SK-N-SH treated with all-trans-retinoic acid at 6 μM for 48 hours (cell line): ENCODE measurements around the gene PRXL2B.

Experiments
- ATAC-seq: fragments of 200-7000 bp; cut with Tn5 transposase; 3 replicates; pipeline ENCODE4 v1.9.1; 2020; ENCODE audit warnings: mild to moderate bottlenecking, moderate library complexity
- ARNTL ChIP-seq: fragments of 450-650 bp; formaldehyde crosslinking; IDR thresholded peaks from 2 replicates; pipeline ENCODE4 v1.5.0; 2020; ENCODE audit warnings: low read depth, mild to moderate bottlenecking, moderate library complexity, borderline replicate concordance
- BACH2 ChIP-seq: fragments of 250-450 bp; sonication (Bioruptor Pico); IDR thresholded peaks from 2 replicates; pipeline ENCODE4 v1.9.0; 2021; ENCODE audit warnings: mild to moderate bottlenecking, borderline replicate concordance
- CSDC2 ChIP-seq: fragments of 250-450 bp; sonication (Bioruptor Pico); IDR thresholded peaks from 2 replicates; pipeline ENCODE4 v1.5.0; 2020; ENCODE audit warnings: mild to moderate bottlenecking, moderate library complexity
- ESRRG ChIP-seq: fragments of 250-450 bp; sonication (Bioruptor Pico); IDR thresholded peaks from 2 replicates; pipeline ENCODE4 v1.6.1; 2021; ENCODE audit warnings: mild to moderate bottlenecking
- GLIS3 ChIP-seq: fragments of 250-450 bp; sonication (Bioruptor Pico); IDR thresholded peaks from 2 replicates; pipeline ENCODE4 v1.5.0; 2020; ENCODE audit warnings: mild to moderate bottlenecking, moderate library complexity
- ISL1 ChIP-seq: fragments of 250-450 bp; sonication (Bioruptor Pico); IDR thresholded peaks from 2 replicates; pipeline ENCODE4 v2.1.2; 2022; ENCODE audit warnings: mild to moderate bottlenecking, moderate library complexity
- OSR1 ChIP-seq: fragments of 250-450 bp; sonication (Bioruptor Pico); IDR thresholded peaks from 2 replicates; pipeline ENCODE4 v1.8.0; 2022; ENCODE audit warnings: moderate library complexity, mild to moderate bottlenecking, inconsistent platforms
- PPARA ChIP-seq: fragments of 250-450 bp; sonication (Bioruptor Pico); IDR thresholded peaks from 2 replicates; pipeline ENCODE4 v1.5.0; 2020; ENCODE audit warnings: mild to moderate bottlenecking, borderline replicate concordance
- RARB ChIP-seq: fragments of 250-450 bp; sonication (Bioruptor Pico); IDR thresholded peaks from 2 replicates; pipeline ENCODE4 v1.8.0; 2021; ENCODE audit warnings: mild to moderate bottlenecking, moderate library complexity
- SNAI2 ChIP-seq: fragments of 250-450 bp; sonication (Bioruptor Pico); IDR thresholded peaks from 2 replicates; pipeline ENCODE4 v1.5.0; 2020; ENCODE audit warnings: mild to moderate bottlenecking, moderate library complexity
- TCF4 ChIP-seq: fragments of 250-450 bp; sonication (Bioruptor Pico); IDR thresholded peaks from 2 replicates; pipeline ENCODE4 v1.8.0; 2021; ENCODE audit warnings: mild to moderate bottlenecking, moderate library complexity, borderline replicate concordance
- ZC3H10 ChIP-seq: fragments of 250-450 bp; sonication (Bioruptor Pico); IDR thresholded peaks from 2 replicates; pipeline ENCODE4 v1.5.1; 2021; ENCODE audit warnings: mild to moderate bottlenecking, moderate library complexity
- ZFP30 ChIP-seq: fragments of 450-650 bp; formaldehyde crosslinking; IDR thresholded peaks from 2 replicates; pipeline ENCODE4 v1.5.0; 2022; ENCODE audit warnings: mild to moderate bottlenecking, moderate library complexity
- ZNF565 ChIP-seq: fragments of 450-650 bp; formaldehyde crosslinking; conservative IDR thresholded peaks from 2 replicates; pipeline ENCODE4 v1.5.0; 2020; ENCODE audit warnings: low read depth, mild to moderate bottlenecking, moderate library complexity
- ZNF70 ChIP-seq: fragments of 450-650 bp; formaldehyde crosslinking; IDR thresholded peaks from 2 replicates; pipeline ENCODE4 v1.5.0; 2020; ENCODE audit warnings: mild to moderate bottlenecking, moderate library complexity
- TF ChIP-seq, protein P1 (sequence below): fragments of 250-450 bp; sonication (Bioruptor Pico); IDR thresholded peaks from 2 replicates; pipeline ENCODE4 v1.5.1; 2021; ENCODE audit warnings: mild to moderate bottlenecking, moderate library complexity
- TF ChIP-seq, protein P2 (sequence below): fragments of 250-450 bp; sonication (Bioruptor Pico); IDR thresholded peaks from 2 replicates; pipeline ENCODE4 v1.8.0; 2021; ENCODE audit warnings: low read depth, mild to moderate bottlenecking, moderate library complexity, borderline replicate concordance
- TF ChIP-seq, protein P3 (sequence below): fragments of 250-450 bp; sonication (Bioruptor Pico); IDR thresholded peaks from 2 replicates; pipeline ENCODE4 v1.5.1; 2020; ENCODE audit warnings: low read depth, mild to moderate bottlenecking, moderate library complexity
- TF ChIP-seq, protein P4 (sequence below): fragments of 250-450 bp; sonication (Bioruptor Pico); IDR thresholded peaks from 2 replicates; pipeline ENCODE4 v1.8.0; 2020; ENCODE audit warnings: mild to moderate bottlenecking, moderate library complexity, borderline replicate concordance
- TF ChIP-seq, protein P5 (sequence below): fragments of 250-450 bp; sonication (Bioruptor Pico); IDR thresholded peaks from 2 replicates; pipeline ENCODE4 v1.5.0; 2020; ENCODE audit warnings: mild to moderate bottlenecking, moderate library complexity

PRXL2B gene

DNA sequence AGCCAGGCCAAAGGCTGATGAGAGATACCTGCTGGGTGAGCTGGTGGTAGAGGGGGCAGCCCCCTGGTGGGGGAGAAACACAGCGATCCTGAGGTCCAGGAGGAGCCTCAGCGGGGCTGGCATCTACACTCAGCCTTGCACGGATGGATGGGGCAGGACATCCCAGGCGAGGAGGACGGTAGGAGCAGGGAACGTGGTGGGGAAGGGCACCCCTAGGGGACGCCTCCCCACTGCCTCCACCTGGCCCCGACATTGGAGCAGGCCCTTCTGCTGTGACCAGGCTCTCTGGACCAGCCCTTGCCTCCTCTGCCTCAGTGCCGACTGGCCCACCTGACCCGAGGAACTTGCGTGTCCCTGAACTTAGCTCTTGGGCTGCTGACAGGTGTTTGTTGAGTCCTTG, 52.6 kb downstream of the PRXL2B start (continued):
- TF ChIP-seq, protein P1, sequence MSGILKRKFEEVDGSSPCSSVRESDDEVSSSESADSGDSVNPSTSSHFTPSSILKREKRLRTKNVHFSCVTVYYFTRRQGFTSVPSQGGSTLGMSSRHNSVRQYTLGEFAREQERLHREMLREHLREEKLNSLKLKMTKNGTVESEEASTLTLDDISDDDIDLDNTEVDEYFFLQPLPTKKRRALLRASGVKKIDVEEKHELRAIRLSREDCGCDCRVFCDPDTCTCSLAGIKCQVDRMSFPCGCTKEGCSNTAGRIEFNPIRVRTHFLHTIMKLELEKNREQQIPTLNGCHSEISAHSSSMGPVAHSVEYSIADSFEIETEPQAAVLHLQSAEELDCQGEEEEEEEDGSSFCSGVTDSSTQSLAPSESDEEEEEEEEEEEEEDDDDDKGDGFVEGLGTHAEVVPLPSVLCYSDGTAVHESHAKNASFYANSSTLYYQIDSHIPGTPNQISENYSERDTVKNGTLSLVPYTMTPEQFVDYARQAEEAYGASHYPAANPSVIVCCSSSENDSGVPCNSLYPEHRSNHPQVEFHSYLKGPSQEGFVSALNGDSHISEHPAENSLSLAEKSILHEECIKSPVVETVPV: no peak
- TF ChIP-seq ARNTL (CRISPR knock-in tag): no peak
- TF ChIP-seq SNAI2 (CRISPR knock-in tag): no peak
- no peak for TF ChIP-seq ESRRG (CRISPR knock-in tag)
- no peak for TF ChIP-seq OSR1

DNA sequence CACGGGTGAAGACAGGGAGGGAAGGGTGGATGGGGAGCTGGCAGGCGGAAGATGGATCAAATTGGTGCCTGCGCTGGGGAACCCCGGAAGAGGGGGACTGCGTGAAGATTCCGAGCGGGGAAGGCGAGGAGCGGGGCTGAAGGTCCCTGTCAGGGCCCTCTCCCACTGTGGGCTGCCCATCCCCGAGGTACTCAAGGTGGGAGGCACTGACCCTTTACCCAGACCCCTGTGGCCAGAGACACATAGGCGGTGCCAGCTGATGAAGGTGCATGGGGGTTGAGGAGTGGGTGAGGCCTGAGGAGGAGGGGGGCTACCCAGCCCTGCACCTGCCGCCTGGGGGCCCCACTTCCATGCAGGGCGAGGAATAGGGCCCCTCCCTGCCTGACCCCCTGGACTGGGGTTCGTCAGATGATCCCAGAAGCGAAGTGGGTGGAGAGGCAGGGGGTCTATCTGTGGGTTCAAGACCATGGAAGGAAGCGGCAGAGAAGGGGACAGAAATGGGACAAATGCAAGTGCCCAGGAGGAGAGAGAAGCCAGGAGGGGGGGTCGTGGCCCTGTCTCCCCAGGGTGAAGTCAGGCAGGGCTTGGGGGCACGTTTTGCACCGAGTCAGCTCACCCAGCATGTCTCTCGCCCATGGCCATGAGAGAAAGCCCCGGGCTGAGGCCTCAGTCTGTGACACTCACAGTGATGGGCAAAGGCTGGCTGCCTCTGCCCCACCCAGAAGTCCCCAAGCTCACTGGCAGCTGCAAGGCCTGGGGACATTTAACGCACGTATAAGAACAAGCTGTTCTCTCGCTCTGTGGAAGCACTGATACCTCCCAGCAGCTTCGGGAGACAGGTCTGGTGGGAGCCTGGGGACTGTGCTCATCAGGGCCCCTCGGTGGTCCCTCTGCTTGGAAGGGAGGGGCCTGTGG, 53.3 kb downstream of the PRXL2B start:
- no peak for ATAC-seq

DNA sequence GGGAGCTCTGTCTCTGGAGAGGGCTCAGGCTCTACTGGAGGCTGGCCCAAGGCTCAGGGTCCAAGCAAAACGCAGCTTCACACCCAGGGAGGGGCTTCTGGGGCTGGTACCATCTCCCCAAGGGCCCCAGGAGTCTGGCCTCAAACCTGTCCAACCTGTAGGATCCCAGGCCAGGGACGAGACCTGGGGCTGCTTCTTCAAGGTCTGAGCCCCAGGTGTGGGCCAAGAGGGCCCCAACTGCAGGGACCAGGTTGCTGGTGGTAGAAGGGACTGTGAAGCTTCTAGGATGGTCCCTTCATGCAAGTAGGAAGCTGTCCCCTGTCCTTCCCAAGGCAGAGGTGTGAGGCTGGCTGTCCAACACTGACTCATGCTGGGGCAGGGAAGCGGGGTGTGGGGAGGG, 54.0 kb downstream of the PRXL2B start:
- TF ChIP-seq ZC3H10 (CRISPR knock-in tag) (no peak), ZNF565 (CRISPR knock-in tag) (no peak), BACH2 (CRISPR knock-in tag) (no peak), ESRRG (CRISPR knock-in tag) (no peak), ISL1 (CRISPR knock-in tag) (no peak), ZFP30 (CRISPR knock-in tag) (no peak), TCF4 (CRISPR knock-in tag) (no peak), CSDC2 (no peak)
- TF ChIP-seq, protein P2, sequence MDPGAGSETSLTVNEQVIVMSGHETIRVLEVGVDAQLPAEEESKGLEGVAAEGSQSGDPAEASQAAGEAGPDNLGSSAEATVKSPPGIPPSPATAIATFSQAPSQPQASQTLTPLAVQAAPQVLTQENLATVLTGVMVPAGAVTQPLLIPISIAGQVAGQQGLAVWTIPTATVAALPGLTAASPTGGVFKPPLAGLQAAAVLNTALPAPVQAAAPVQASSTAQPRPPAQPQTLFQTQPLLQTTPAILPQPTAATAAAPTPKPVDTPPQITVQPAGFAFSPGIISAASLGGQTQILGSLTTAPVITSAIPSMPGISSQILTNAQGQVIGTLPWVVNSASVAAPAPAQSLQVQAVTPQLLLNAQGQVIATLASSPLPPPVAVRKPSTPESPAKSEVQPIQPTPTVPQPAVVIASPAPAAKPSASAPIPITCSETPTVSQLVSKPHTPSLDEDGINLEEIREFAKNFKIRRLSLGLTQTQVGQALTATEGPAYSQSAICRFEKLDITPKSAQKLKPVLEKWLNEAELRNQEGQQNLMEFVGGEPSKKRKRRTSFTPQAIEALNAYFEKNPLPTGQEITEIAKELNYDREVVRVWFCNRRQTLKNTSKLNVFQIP (CRISPR knock-in tag): no peak
- TF ChIP-seq, protein P3, sequence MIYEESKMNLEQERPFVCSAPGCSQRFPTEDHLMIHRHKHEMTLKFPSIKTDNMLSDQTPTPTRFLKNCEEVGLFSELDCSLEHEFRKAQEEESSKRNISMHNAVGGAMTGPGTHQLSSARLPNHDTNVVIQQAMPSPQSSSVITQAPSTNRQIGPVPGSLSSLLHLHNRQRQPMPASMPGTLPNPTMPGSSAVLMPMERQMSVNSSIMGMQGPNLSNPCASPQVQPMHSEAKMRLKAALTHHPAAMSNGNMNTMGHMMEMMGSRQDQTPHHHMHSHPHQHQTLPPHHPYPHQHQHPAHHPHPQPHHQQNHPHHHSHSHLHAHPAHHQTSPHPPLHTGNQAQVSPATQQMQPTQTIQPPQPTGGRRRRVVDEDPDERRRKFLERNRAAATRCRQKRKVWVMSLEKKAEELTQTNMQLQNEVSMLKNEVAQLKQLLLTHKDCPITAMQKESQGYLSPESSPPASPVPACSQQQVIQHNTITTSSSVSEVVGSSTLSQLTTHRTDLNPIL (CRISPR knock-in tag): no peak
- no peak for ATAC-seq

More for the DNA sequence above, 53.3 kb downstream of the PRXL2B start:
- TF ChIP-seq PPARA (no peak), OSR1 (no peak), ESRRG (CRISPR knock-in tag) (no peak), GLIS3 (CRISPR knock-in tag) (no peak), SNAI2 (CRISPR knock-in tag) (no peak), ZFP30 (CRISPR knock-in tag) (no peak), ZC3H10 (CRISPR knock-in tag) (no peak), ZNF70 (CRISPR knock-in tag) (no peak), ARNTL (CRISPR knock-in tag) (no peak), RARB (CRISPR knock-in tag) (no peak), ZNF565 (CRISPR knock-in tag) (no peak)
- TF ChIP-seq, protein P4, sequence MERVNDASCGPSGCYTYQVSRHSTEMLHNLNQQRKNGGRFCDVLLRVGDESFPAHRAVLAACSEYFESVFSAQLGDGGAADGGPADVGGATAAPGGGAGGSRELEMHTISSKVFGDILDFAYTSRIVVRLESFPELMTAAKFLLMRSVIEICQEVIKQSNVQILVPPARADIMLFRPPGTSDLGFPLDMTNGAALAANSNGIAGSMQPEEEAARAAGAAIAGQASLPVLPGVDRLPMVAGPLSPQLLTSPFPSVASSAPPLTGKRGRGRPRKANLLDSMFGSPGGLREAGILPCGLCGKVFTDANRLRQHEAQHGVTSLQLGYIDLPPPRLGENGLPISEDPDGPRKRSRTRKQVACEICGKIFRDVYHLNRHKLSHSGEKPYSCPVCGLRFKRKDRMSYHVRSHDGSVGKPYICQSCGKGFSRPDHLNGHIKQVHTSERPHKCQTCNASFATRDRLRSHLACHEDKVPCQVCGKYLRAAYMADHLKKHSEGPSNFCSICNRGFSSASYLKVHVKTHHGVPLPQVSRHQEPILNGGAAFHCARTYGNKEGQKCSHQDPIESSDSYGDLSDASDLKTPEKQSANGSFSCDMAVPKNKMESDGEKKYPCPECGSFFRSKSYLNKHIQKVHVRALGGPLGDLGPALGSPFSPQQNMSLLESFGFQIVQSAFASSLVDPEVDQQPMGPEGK (CRISPR knock-in tag): no peak
- TF ChIP-seq, protein P5, sequence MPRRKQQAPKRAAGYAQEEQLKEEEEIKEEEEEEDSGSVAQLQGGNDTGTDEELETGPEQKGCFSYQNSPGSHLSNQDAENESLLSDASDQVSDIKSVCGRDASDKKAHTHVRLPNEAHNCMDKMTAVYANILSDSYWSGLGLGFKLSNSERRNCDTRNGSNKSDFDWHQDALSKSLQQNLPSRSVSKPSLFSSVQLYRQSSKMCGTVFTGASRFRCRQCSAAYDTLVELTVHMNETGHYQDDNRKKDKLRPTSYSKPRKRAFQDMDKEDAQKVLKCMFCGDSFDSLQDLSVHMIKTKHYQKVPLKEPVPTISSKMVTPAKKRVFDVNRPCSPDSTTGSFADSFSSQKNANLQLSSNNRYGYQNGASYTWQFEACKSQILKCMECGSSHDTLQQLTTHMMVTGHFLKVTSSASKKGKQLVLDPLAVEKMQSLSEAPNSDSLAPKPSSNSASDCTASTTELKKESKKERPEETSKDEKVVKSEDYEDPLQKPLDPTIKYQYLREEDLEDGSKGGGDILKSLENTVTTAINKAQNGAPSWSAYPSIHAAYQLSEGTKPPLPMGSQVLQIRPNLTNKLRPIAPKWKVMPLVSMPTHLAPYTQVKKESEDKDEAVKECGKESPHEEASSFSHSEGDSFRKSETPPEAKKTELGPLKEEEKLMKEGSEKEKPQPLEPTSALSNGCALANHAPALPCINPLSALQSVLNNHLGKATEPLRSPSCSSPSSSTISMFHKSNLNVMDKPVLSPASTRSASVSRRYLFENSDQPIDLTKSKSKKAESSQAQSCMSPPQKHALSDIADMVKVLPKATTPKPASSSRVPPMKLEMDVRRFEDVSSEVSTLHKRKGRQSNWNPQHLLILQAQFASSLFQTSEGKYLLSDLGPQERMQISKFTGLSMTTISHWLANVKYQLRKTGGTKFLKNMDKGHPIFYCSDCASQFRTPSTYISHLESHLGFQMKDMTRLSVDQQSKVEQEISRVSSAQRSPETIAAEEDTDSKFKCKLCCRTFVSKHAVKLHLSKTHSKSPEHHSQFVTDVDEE: no peak
- TF ChIP-seq, protein P1: no peak
